Measurements from ENCODE around the gene NFATC1.

Gene NFATC1

GRCh38 chr18:79426376-79427300, 30.9 kb downstream of the NFATC1 start:
- Histone ChIP-seq H3K27ac (ENCODE audit: low read depth, low read length) (no peak overlapping the region), H3K27me3 (ENCODE audit: control insufficient read depth in 5 of 5, insufficient read depth in 4 of 5, low read length in 5 of 5) (no peaks in the 10 kb centered on the region), H3K36me3 (ENCODE audit: control insufficient read depth in 5 of 5, insufficient read depth in 5 of 5, low read length in 5 of 5) (peaks cover 0 to 12% (median 10%) of the 10 kb centered on the region in 5 donors), H3K9ac (ENCODE audit: low read length in 5 of 5) (no peak overlapping the region), H3K4me1 (ENCODE audit: control insufficient read depth in 5 of 5, insufficient read depth in 5 of 5, low read length in 5 of 5) (peaks cover 4 to 28% (median 20%) of the 10 kb centered on the region in 5 donors), H3K4me3 (ENCODE audit: low read depth in 1 of 5, low read length in 5 of 5) (no peak overlapping the region), H3K9me3 (ENCODE audit: control insufficient read depth in 5 of 5, low read length in 5 of 5) (no peaks in the 10 kb centered on the region)

- no peak overlapping the region for H3K4me3 ChIP-seq (ENCODE audit: low read depth in 1 of 5, low read length in 5 of 5)
- H3K9me3 ChIP-seq (ENCODE audit: control insufficient read depth in 5 of 5, low read length in 5 of 5): no peaks in the 10 kb centered on the region
- H3K27me3 ChIP-seq (ENCODE audit: control insufficient read depth in 5 of 5, insufficient read depth in 4 of 5, low read length in 5 of 5): no peaks in the 10 kb centered on the region
- H3K4me1 ChIP-seq (ENCODE audit: control insufficient read depth in 5 of 5, insufficient read depth in 5 of 5, low read length in 5 of 5): peaks cover under 1 to 18% (median 17%) of the 10 kb centered on the region in 5 donors
- no peak overlapping the region for H3K27ac ChIP-seq (ENCODE audit: low read depth, low read length)
- H3K9ac ChIP-seq (ENCODE audit: low read length in 5 of 5): no peak overlapping the region
- peaks cover 0 to 9% (median 8%) of the 10 kb centered on the region in 5 donors for H3K36me3 ChIP-seq (ENCODE audit: control insufficient read depth in 5 of 5, insufficient read depth in 5 of 5, low read length in 5 of 5)
Measured at GRCh38 chr18:79427368-79428225, 31.9 kb downstream of the NFATC1 start.

- Histone ChIP-seq H3K4me3 (ENCODE audit: low read depth in 1 of 5, low read length in 5 of 5) (no peak overlapping the region), H3K27me3 (ENCODE audit: control insufficient read depth in 5 of 5, insufficient read depth in 4 of 5, low read length in 5 of 5) (no peaks in the 10 kb centered on the region), H3K9ac (ENCODE audit: low read length in 5 of 5) (no peak overlapping the region), H3K36me3 (ENCODE audit: control insufficient read depth in 5 of 5, insufficient read depth in 5 of 5, low read length in 5 of 5) (peaks cover 0 to 15% (median 8%) of the 10 kb centered on the region in 5 donors), H3K4me1 (ENCODE audit: control insufficient read depth in 5 of 5, insufficient read depth in 5 of 5, low read length in 5 of 5) (peaks cover 0 to 14% (median 12%) of the 10 kb centered on the region in 5 donors), H3K27ac (ENCODE audit: low read depth, low read length) (no peak overlapping the region), H3K9me3 (ENCODE audit: control insufficient read depth in 5 of 5, low read length in 5 of 5) (no peaks in the 10 kb centered on the region)
Measured at GRCh38 chr18:79428287-79428686, 32.6 kb downstream of the NFATC1 start.

- no peaks in the 10 kb centered on the region for H3K9me3 ChIP-seq (ENCODE audit: control insufficient read depth in 5 of 5, low read length in 5 of 5)
- H3K27ac ChIP-seq (ENCODE audit: low read depth, low read length): no peak overlapping the region
- H3K9ac ChIP-seq (ENCODE audit: low read length in 5 of 5): no peak overlapping the region
- peaks cover 0 to 3% (median 1%) of the 10 kb centered on the region in 5 donors for H3K4me1 ChIP-seq (ENCODE audit: control insufficient read depth in 5 of 5, insufficient read depth in 5 of 5, low read length in 5 of 5)
- H3K27me3 ChIP-seq (ENCODE audit: control insufficient read depth in 5 of 5, insufficient read depth in 4 of 5, low read length in 5 of 5): no peaks in the 10 kb centered on the region
- no peak overlapping the region for H3K4me3 ChIP-seq (ENCODE audit: low read depth in 1 of 5, low read length in 5 of 5)
- peaks cover 0 to 26% (median 18%) of the 10 kb centered on the region in 5 donors for H3K36me3 ChIP-seq (ENCODE audit: control insufficient read depth in 5 of 5, insufficient read depth in 5 of 5, low read length in 5 of 5)
Measured at GRCh38 chr18:79429381-79429780, 33.7 kb downstream of the NFATC1 start.

- Histone ChIP-seq H3K4me1 (ENCODE audit: control insufficient read depth in 5 of 5, insufficient read depth in 5 of 5, low read length in 5 of 5) (no peaks in the 10 kb centered on the region), H3K27ac (ENCODE audit: low read depth, low read length) (no peak overlapping the region)
Measured at GRCh38 chr18:79429785-79430281, 34.1 kb downstream of the NFATC1 start.

GRCh38 chr18:79432376-79433120, 36.8 kb downstream of the NFATC1 start:
- Histone ChIP-seq H3K36me3 (ENCODE audit: control insufficient read depth in 5 of 5, insufficient read depth in 5 of 5, low read length in 5 of 5) (peaks cover 0 to 43% (median 22%) of the 10 kb centered on the region in 5 donors), H3K9ac (ENCODE audit: low read length in 5 of 5) (no peak overlapping the region), H3K4me3 (ENCODE audit: low read depth in 1 of 5, low read length in 5 of 5) (no peak overlapping the region), H3K27me3 (ENCODE audit: control insufficient read depth in 5 of 5, insufficient read depth in 4 of 5, low read length in 5 of 5) (no peaks in the 10 kb centered on the region), H3K9me3 (ENCODE audit: control insufficient read depth in 5 of 5, low read length in 5 of 5) (no peaks in the 10 kb centered on the region), H3K4me1 (ENCODE audit: control insufficient read depth in 5 of 5, insufficient read depth in 5 of 5, low read length in 5 of 5) (no peaks in the 10 kb centered on the region), H3K27ac (ENCODE audit: low read depth, low read length) (no peak overlapping the region)

More at GRCh38 chr18:79429785-79430281, 34.1 kb downstream of the NFATC1 start:
- Histone ChIP-seq H3K4me3 (ENCODE audit: low read depth in 1 of 5, low read length in 5 of 5) (no peak overlapping the region), H3K9ac (ENCODE audit: low read length in 5 of 5) (no peak overlapping the region), H3K36me3 (ENCODE audit: control insufficient read depth in 5 of 5, insufficient read depth in 5 of 5, low read length in 5 of 5) (peaks cover 0 to 30% (median 21%) of the 10 kb centered on the region in 5 donors), H3K27me3 (ENCODE audit: control insufficient read depth in 5 of 5, insufficient read depth in 4 of 5, low read length in 5 of 5) (no peaks in the 10 kb centered on the region), H3K9me3 (ENCODE audit: control insufficient read depth in 5 of 5, low read length in 5 of 5) (no peaks in the 10 kb centered on the region)

GRCh38 chr18:79433431-79433830, 37.7 kb downstream of the NFATC1 start:
- Histone ChIP-seq H3K27ac (ENCODE audit: low read depth, low read length) (no peak overlapping the region), H3K36me3 (ENCODE audit: control insufficient read depth in 5 of 5, insufficient read depth in 5 of 5, low read length in 5 of 5) (peaks cover 0 to 51% (median 26%) of the 10 kb centered on the region in 5 donors), H3K9me3 (ENCODE audit: control insufficient read depth in 5 of 5, low read length in 5 of 5) (no peaks in the 10 kb centered on the region), H3K27me3 (ENCODE audit: control insufficient read depth in 5 of 5, insufficient read depth in 4 of 5, low read length in 5 of 5) (no peaks in the 10 kb centered on the region), H3K4me3 (ENCODE audit: low read depth in 1 of 5, low read length in 5 of 5) (no peak overlapping the region), H3K4me1 (ENCODE audit: control insufficient read depth in 5 of 5, insufficient read depth in 5 of 5, low read length in 5 of 5) (no peaks in the 10 kb centered on the region), H3K9ac (ENCODE audit: low read length in 5 of 5) (no peak overlapping the region)

GRCh38 chr18:79434607-79435401, 39.1 kb downstream of the NFATC1 start:
- Histone ChIP-seq H3K9ac (ENCODE audit: low read length in 5 of 5) (no peak overlapping the region), H3K27ac (ENCODE audit: low read depth, low read length) (no peak overlapping the region), H3K27me3 (ENCODE audit: control insufficient read depth in 5 of 5, insufficient read depth in 4 of 5, low read length in 5 of 5) (no peaks in the 10 kb centered on the region), H3K36me3 (ENCODE audit: control insufficient read depth in 5 of 5, insufficient read depth in 5 of 5, low read length in 5 of 5) (peaks cover 0 to 65% (median 33%) of the 10 kb centered on the region in 5 donors), H3K4me1 (ENCODE audit: control insufficient read depth in 5 of 5, insufficient read depth in 5 of 5, low read length in 5 of 5) (peaks cover 0 to 8% (median 0%) of the 10 kb centered on the region in 5 donors), H3K4me3 (ENCODE audit: low read depth in 1 of 5, low read length in 5 of 5) (no peak overlapping the region), H3K9me3 (ENCODE audit: control insufficient read depth in 5 of 5, low read length in 5 of 5) (no peaks in the 10 kb centered on the region)

Data from subcutaneous abdominal adipose tissue (tissue), 5 donors.